PFSK-1 (cell line): ENCODE measurements around the gene SPTBN4.

ENCODE experiments used
- FOXP2 ChIP-seq: optimal IDR thresholded peaks from 2 replicates; pipeline ENCODE3; 2011; ENCODE audit warnings: borderline replicate concordance, control low read depth, inconsistent platforms; ENCODE audit not compliant: insufficient read depth; ENCODE audit errors: extremely low read length, extremely low read depth
- POLR2AphosphoS5 ChIP-seq: IDR thresholded peaks from 2 replicates; pipeline ENCODE4 v1.6.1; 2012; ENCODE audit warnings: low read depth, mild to moderate bottlenecking, control low read depth, low read length, moderate library complexity
- SIN3A ChIP-seq: IDR thresholded peaks from 2 replicates; pipeline ENCODE4 v1.6.1; 2012; ENCODE audit warnings: mild to moderate bottlenecking, low read length, moderate library complexity, borderline replicate concordance; ENCODE audit not compliant: insufficient read depth
- TAF1 ChIP-seq: IDR thresholded peaks from 2 replicates; pipeline ENCODE4 v1.6.1; 2012; ENCODE audit warnings: low read length, control low read depth, borderline replicate concordance; ENCODE audit not compliant: insufficient read depth
- TF ChIP-seq, protein P1 (sequence below), 2 experiments: IDR thresholded peaks; 2 replicates each; pipeline versions ENCODE4 v1.6.1 to v1.8.0; 2011 to 2012; ENCODE audit warnings: low read depth in 2 of 2, low read length in 2 of 2, control low read depth in 1 of 2, inconsistent platforms in 1 of 2, mild to moderate bottlenecking in 1 of 2, moderate library complexity in 1 of 2; ENCODE audit not compliant: insufficient read depth in 1 of 2

SPTBN4 gene

DNA sequence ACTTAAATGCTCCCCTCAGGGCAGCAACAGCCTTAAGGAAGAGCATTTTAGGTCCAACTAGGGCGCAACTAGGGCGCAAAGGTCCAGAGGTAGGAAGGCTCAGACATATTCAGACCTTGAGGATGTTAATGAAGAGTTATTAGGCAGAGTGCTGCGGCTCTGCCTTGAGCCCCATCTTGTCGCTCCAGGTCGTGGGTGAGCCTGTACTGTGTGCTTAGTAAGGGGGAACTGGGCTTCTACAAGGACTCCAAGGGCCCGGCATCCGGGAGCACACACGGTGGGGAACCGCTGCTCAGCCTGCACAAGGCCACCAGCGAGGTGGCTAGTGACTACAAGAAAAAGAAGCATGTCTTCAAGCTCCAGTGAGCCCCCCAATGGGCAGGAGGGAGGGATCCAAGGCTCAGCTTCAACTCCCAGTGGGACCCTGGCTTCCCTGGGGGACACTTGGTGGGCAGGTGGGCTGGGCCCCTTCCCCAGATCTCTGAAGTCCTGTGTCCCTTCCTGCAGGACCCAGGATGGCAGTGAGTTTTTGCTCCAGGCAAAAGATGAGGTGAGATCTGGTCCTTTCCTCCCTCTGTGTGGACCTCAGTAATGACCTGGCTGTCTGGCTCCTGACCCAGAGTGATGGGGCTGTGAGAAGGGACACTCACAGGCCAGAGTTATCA, 105.2 kb downstream of the SPTBN4 start:
- TF ChIP-seq, protein P1, sequence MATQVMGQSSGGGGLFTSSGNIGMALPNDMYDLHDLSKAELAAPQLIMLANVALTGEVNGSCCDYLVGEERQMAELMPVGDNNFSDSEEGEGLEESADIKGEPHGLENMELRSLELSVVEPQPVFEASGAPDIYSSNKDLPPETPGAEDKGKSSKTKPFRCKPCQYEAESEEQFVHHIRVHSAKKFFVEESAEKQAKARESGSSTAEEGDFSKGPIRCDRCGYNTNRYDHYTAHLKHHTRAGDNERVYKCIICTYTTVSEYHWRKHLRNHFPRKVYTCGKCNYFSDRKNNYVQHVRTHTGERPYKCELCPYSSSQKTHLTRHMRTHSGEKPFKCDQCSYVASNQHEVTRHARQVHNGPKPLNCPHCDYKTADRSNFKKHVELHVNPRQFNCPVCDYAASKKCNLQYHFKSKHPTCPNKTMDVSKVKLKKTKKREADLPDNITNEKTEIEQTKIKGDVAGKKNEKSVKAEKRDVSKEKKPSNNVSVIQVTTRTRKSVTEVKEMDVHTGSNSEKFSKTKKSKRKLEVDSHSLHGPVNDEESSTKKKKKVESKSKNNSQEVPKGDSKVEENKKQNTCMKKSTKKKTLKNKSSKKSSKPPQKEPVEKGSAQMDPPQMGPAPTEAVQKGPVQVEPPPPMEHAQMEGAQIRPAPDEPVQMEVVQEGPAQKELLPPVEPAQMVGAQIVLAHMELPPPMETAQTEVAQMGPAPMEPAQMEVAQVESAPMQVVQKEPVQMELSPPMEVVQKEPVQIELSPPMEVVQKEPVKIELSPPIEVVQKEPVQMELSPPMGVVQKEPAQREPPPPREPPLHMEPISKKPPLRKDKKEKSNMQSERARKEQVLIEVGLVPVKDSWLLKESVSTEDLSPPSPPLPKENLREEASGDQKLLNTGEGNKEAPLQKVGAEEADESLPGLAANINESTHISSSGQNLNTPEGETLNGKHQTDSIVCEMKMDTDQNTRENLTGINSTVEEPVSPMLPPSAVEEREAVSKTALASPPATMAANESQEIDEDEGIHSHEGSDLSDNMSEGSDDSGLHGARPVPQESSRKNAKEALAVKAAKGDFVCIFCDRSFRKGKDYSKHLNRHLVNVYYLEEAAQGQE (IDR thresholded peaks at IDR 0.05; ENCODE audit: insufficient read depth in 1 of 2, low read depth in 2 of 2, low read length in 2 of 2), result no peak
- TF ChIP-seq FOXP2 (no peak), TAF1 (no peak), SIN3A (no peak), POLR2AphosphoS5 (no peak)

DNA sequence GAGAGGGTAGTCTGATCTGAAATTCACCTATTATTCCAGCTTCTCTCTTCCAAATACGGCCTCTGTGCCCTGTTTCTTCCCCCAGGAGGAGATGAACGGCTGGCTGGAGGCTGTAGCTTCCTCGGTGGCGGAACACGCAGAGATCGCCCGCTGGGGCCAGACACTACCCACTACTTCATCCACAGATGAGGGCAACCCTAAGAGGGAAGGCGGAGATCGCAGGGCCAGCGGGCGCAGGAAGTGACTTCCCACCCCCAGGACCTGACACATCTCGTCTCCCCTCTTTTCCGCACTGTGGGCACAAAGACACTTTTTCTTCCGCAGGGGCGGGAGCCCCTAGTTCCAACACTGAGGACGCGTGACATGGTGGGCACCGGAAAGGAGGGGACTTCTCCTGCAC, 108.5 kb downstream of the SPTBN4 start:
- TF ChIP-seq, protein P1 (IDR thresholded peaks at IDR 0.05; ENCODE audit: insufficient read depth in 1 of 2, low read depth in 2 of 2, low read length in 2 of 2), result no peak
- TF ChIP-seq TAF1 (no peak), SIN3A (no peak), FOXP2 (no peak), POLR2AphosphoS5 (no peak)

GRCh38 chr19:40576151-40576584, 109.4 kb downstream of the SPTBN4 start:
- TF ChIP-seq, protein P1 (IDR thresholded peaks at IDR 0.05; ENCODE audit: insufficient read depth in 1 of 2, low read depth in 2 of 2, low read length in 2 of 2), result no peak
- TF ChIP-seq POLR2AphosphoS5 (no peak; the same call in 1 of the 2 replicates), SIN3A (no peak), TAF1 (no peak), FOXP2 (no peak)

GRCh38 chr19:40576585-40577451, 110.0 kb downstream of the SPTBN4 start, which contains the start of gene SHKBP1:
TSS of gene SHKBP1 (plus strand) at chr19:40576873. CDS start at chr19:40576900, 27 bp downstream.
- TF ChIP-seq FOXP2 (no peak), TAF1 (no peak), SIN3A (no peak)
- TF ChIP-seq, protein P1 (IDR thresholded peaks at IDR 0.05; ENCODE audit: insufficient read depth in 1 of 2, low read depth in 2 of 2, low read length in 2 of 2), result no peak
